ENCODE measurements around the gene TENM3. TPM values are rescaled to one million over a fixed set of nuclear protein-coding genes. Genes with fewer than 3 reads are reported as not detected.

TENM3 gene
- total RNA-seq, 3 donors from 2014 or later: 0.58 to 19.2 (median 0.70) TPM

- no peak for TF ChIP-seq CTCF (IDR thresholded peaks at IDR 0.05)
- H3K4me3 ChIP-seq: no peak overlapping the region
- intact Hi-C loops (cut with DNase I, micrococcal nuclease): no loop called here
- DNase-seq (no peak), ATAC-seq (no peak)
- no peaks in the 10 kb centered on the region for H3K9me3 ChIP-seq
- no peaks in the 10 kb centered on the region for H3K36me3 ChIP-seq (ENCODE audit: low read depth)
- no peaks in the 10 kb centered on the region for H3K4me1 ChIP-seq (ENCODE audit: low read depth)
Observed at GRCh38 chr4:182227611-182228010, 15.6 kb upstream of the TENM3 start.

GRCh38 chr4:182228991-182229577, 14.1 kb upstream of the TENM3 start:
- no peaks in the 10 kb centered on the region for H3K36me3 ChIP-seq (ENCODE audit: low read depth)
- intact Hi-C loops (cut with DNase I, micrococcal nuclease): no loop called here
- ATAC-seq (no peak), DNase-seq (no peak)
- no peaks in the 10 kb centered on the region for H3K9me3 ChIP-seq
- no peak overlapping the region for H3K4me3 ChIP-seq
- no peaks in the 10 kb centered on the region for H3K4me1 ChIP-seq (ENCODE audit: low read depth)
- TF ChIP-seq CTCF (IDR thresholded peaks at IDR 0.05): no peak

GRCh38 chr4:182230256-182230655, 12.9 kb upstream of the TENM3 start:
- DNase-seq (no peak), ATAC-seq (no peak)
- intact Hi-C loops (cut with DNase I, micrococcal nuclease): no loop called here
- H3K9me3 ChIP-seq: no peaks in the 10 kb centered on the region
- no peaks in the 10 kb centered on the region for H3K4me1 ChIP-seq (ENCODE audit: low read depth)
- no peak overlapping the region for H3K4me3 ChIP-seq
- H3K36me3 ChIP-seq (ENCODE audit: low read depth): no peaks in the 10 kb centered on the region
- TF ChIP-seq CTCF (IDR thresholded peaks at IDR 0.05): no peak

- Histone ChIP-seq H3K9me3 (no peaks in the 10 kb centered on the region), H3K4me3 (no peak overlapping the region), H3K36me3 (ENCODE audit: low read depth) (no peaks in the 10 kb centered on the region), H3K4me1 (ENCODE audit: low read depth) (no peaks in the 10 kb centered on the region)
- no peak for TF ChIP-seq CTCF (IDR thresholded peaks at IDR 0.05)
- ATAC-seq (no peak), DNase-seq (no peak)
- intact Hi-C loops (cut with DNase I, micrococcal nuclease): no loop called here
Observed at GRCh38 chr4:182231080-182231479, 12.1 kb upstream of the TENM3 start.

- Histone ChIP-seq H3K9me3 (no peaks in the 10 kb centered on the region), H3K36me3 (ENCODE audit: low read depth) (no peaks in the 10 kb centered on the region), H3K4me1 (ENCODE audit: low read depth) (no peaks in the 10 kb centered on the region), H3K4me3 (no peak overlapping the region)
- no peak for ATAC-seq
- no peak for DNase-seq
- no peak for TF ChIP-seq CTCF (IDR thresholded peaks at IDR 0.05)
- intact Hi-C loops (cut with DNase I, micrococcal nuclease): no loop called here
Observed at GRCh38 chr4:182231496-182231895, 11.7 kb upstream of the TENM3 start.

Data from mucosa of descending colon (tissue), 3 donors.